Activated CD8-positive, alpha-beta memory T cell treated with anti-CD3 and anti-CD28 coated beads for 4 hours (primary cell): ENCODE data around the gene SMAD1.

Experiments
- DNase-seq, 2 donors: peaks; one replicate each; pipeline ENCODE4 v3.0.0-alpha.2; 2020; ENCODE audit warnings: low read depth in 2 of 2

The SMAD1 gene

DNA sequence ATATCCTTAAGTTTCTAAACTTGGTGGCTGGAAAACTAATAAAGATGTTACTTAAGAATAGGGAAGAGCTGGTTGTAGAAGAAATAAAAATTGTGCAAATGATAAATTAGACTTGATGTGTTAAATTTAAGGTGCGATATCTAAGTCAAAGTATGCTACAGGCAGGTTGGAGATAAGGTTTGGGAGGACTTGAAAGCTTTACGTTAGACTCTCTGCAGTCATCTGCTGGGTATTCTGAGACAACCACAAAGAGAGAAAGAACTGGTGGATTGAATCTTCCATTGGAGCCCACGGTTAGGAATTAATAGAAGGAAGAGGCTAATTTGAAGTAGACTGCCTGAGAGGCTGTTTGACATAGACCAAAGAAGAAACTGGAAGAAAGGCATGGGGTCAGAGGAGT is 7.9 kb downstream of the SMAD1 start:
- DNase-seq, result no peak

DNA sequence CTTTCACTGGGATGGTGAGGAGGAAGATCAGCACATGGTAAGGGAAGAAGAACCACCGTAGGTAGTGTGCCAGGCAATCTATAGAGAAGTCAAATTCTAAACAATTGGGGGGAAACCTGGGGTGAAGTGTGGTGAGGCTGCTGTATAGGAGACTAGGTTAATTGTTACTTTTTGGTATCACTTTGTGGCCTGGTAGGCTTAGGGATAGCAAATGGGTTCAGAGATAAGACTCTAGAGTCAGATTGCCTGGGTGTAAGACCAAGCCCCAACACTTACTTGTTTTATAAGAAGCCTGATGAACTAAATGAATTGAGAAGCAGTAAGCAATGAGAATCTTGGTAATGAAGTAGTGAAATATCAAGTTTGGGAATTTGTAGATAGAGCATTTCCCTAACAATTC is 8.7 kb downstream of the SMAD1 start:
- DNase-seq, result no peak

DNA sequence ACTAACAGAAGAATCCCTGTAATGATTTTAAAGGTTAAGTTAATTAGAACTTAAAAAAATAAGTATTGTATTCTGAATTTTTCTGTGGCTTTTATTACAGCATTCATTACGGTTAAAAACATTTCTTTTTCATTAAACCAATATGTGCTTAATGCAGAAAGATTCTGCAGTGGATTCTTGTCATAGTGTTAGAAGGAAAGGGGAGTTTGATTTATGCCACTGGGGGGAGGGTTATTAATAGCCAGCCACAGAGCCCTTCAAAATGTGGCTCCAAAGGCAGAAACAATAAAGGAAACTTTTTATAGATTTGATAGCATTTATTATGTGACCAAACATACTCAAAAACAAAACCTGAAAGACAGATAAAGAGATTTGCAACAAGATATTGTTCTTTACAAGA is 9.1 kb downstream of the SMAD1 start:
- DNase-seq, result no peak

DNA sequence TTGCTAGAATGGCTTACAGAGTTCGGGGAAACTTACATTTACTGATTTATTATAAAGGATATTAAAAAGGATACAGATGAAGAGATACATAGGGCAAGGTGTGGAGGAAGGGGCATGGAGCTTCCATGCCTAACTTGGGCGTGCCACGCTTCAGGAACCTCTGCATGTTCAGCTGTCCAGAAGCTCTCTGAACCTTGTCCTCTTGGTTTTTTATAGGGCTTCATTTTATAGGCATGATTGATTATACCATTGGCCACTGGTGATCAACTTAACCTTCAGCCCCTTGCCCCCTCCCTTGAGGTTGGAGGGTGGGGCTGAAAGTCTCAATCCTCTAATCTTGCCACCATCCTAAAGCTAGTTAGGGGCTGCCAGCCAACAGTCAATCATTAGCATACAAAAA is 10.7 kb downstream of the SMAD1 start:
- no peak for DNase-seq

DNA sequence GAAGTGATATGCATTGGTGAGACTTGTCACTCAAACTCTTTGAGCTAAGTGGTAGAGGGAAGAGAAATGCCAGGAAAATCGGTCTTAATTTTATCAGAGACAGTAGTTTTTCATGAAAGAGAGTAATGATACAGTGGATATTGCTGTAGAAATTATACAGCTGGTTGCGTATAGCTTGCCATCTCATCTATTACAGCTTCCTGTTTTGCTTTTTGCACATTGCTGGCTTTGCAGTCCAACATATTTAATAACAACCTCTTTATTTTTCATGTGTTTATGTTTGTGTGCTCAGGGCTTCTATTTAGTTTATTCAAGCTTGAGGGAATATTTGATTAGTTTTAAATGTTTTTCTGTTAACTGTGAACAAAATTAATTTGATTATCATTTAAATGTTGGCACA is 11.5 kb downstream of the SMAD1 start:
- DNase-seq, result no peak

DNA sequence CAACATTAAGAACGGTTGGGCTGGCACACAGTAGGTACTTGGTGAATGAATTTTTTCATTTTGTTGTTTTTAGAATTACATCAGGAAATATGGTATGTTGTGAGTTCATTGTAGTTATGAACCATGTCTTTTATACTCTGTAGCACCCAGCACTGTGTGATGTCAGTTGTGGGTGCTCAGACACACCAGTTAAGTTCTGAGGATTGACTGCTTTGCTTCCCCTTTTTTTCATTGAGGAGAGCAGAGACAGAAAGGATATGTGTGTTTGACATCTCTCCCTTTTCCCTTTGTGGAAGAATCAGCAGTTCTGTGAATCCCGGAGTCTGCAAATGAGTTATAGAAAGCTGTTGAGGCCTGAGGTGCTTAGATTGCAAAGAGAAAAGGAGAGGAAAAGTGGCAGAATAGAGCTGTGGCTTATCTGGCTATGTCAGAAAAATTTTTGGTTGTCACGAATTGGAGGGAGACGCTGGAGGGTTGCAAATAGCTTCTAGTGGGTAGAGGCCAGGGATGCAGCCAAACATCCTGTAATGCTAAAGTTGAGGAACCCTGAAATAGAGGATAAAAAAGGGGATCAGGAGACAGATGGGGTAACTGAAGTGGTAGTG is 13.1 kb downstream of the SMAD1 start:
- no peak for DNase-seq

DNA sequence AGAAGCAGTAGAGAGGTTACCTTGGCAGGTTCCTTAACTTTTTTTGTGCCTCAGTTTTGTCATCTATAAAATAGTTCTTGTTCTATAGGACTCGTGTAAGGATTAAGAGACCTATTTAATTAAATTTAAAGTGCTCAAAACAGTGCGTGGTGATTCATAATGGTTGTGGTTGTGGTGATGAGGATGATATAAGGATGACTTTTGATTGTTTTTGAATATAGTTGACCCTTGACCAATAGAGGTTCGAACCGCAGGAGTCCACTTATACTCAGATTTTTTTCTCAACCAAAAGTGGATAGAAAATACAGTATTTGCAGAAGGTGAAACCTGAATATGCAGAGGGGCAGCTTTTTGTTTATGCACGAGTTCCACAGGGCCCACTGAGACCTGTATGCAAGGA is 14.6 kb downstream of the SMAD1 start:
- DNase-seq, result no peak

DNA sequence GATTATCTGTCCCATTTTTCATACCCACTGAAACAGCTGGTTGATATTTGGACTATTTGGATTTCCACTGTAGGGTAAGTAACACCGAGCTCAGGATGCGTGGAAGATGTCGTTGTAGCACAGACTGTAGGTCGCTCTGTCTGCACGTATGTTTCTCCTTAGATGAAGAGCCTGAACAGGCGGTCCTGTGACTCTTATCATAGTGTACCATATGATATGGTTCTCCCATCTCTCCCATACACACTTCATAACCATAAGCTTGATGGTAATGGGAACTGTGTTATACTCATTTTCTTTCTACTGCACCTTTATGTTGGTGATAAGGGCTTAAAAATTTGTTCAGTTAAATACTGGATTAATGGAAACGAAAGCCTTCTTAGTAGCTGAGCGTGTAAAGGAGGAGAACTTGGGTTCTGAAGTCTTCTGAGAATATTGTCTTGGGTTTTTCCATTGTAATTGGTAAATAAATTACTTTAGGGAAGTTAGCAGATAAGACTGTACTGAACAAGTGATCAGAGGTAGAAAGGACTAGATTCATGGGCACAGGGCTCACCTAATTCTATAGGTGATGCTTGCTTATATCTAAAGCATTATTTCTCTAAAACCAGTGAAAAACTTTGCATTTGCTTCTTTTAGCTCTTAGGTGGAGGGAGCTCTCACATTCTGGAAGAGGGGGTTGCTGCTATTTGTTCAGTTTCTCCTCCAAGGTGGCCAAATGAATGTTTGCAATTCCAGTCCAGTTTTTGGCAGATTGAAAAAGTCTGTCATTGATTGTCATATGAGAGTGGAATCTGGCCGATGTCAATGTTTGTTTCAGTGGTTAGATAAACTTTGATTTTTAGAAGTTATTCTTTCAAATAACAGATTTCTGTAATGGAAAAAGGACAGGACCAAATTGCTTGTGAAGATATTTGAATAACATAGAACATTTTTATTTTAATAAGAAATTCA is 15.8 kb downstream of the SMAD1 start:
- no peak for DNase-seq

DNA sequence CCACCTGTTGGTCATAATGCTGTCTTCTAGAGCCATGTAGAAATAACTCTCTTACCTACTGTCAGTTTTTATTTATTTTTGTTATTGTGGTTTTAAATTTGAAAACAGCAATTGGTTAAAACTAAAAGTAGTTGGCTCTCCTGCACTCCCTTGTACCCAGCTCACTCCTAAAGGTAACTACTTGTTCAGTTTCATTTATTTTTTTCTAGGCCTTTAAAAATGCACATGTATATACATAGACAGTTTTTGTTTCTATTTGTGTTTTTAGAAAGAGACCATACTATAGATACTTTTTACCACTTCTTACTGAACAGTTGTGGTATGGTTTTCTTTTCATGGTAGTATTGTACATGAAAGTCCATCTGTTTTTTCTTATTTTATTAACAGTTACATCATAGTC is 16.8 kb downstream of the SMAD1 start:
- no peak for DNase-seq

DNA sequence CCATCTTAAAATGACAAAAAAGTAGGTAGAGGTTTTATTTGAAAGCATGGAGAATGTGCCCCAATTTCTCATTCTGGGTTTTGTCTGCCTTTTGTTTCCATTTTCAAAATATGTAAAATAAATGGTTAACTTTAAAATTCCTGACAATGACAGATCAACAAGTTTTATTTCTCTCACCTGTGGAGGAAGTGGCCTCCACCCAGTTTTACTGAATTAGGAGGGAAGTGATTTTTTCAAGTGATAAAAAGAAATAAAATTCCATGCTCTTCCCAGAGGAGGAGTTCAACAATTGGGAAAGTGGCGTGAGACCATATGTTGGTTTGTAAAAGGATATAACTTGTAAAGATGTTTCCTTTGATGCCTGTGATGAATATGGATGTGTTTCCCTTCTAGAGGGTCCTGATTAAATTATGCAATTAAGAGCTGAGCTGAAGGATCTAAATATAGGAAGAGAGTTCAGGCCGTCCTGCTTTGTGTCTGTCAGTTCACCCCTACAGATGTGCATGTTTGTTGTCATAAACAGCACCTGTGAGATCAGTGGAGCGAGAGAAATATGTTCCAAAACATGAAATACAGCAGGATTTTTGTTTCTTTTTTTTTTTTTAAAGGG is 19.5 kb downstream of the SMAD1 start:
- no peak for DNase-seq

DNA sequence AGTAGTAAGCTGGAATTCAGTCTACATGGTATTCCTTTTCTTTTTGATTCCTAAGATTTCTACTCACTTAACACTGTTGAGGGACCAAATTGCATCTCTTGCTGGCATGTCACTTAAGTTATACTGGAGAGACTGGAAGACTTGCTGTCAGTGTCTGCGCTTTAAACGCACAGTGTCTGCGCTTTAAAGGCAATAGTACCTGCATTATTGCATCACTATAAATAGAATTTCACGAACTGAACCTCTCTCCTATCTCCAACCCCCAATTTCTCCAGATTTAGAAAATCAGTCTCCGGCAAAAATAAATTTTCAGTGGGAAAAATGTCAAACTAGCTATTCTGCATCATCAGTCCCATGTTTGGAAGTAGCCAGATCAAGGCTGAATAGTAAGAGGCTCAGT is 21.2 kb downstream of the SMAD1 start:
- no peak for DNase-seq

DNA sequence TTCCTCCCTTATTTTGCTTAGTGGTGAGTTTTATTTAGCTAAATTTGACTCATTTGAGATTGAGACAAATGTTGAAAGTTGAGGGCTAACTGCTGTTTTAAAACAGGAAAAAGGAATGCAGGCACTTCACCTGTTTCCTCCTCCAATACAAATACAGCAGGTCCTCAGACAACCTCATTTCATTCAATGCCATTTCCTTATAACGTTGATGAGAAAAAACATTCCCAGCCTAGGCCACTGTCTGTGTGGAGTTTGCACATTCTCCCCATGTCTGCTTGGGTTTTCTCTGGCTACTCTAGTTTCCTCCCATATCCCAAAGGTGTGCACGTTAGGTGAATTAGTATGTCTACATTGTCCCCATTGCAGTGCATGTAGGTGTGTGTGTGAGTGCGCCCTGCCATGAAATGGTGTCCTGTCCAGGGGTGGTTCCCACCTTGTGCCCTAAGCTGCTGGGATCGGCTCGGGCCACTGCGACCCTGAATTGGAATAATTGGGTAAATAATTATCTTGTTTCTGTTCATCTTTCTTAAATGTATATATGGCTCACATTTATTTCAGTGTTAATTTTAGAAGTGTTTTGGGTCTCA is 21.9 kb downstream of the SMAD1 start:
- DNase-seq, result no peak

DNA sequence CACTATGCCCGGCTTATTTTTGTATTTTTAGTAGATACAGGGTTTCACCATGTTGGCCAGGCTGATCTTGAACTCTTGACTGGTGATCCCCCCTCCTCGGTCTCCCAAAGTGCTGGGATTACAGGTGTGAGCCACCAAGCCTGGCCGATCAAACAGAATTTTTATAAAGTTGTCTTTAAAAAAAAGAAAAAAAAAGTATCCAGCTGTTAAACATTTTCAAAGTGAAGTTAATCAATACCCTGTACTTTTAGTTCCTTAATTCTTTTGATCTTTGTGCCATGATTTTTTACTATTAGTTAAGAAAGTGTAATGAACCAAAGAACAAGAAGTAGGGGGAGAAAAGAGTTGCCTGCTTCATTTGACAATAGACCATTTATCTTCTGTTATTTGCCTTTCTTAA is 24.3 kb downstream of the SMAD1 start:
- DNase-seq, result no peak

DNA sequence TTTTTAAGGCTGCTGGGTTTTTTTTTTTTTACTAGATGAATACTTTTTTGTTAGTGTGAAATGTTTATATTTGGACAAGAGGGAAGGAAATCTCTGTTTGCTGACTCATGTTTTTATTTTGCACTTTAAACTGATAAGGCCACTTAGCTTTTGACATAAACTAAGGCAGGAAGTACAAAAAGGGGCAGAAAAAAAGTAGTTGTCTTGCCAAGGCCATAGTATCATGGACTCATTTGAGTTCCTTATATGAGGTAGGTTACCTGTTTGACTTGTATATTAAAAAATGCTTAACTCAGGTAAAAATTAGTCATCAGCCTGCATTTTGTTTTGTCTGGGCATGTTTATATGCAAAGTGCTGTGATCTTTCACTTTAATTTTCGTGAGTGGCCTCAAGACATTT is 26.0 kb downstream of the SMAD1 start:
- DNase-seq, result no peak

DNA sequence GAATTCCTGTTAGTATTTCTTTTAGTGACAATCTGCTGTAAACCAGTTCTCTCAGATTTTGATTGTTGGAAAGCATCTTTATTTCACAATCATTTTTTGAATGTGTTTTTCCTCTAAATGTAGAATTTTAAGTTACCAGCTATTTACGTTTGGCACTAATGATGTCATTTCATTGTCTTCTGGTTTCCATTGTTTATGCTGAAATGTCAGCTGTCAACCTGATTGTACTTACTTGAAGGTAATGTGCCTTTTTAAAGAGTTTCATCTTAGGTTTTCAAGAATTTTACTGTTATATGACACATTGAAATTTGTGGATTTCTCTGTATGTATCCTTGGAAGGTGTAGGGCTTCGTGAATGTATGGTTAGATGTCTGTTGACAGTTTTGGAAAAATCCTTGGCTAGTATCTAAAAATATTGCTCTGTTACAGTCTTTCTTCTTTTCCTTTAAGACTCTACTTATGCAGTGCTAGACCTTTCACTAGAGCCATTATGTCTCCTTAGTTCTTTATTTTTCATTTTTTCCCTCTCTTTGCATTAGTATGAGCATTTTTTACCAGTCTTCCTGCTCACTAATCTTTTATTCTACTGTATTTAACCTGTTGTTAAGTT is 30.4 kb downstream of the SMAD1 start:
- DNase-seq, result no peak

DNA sequence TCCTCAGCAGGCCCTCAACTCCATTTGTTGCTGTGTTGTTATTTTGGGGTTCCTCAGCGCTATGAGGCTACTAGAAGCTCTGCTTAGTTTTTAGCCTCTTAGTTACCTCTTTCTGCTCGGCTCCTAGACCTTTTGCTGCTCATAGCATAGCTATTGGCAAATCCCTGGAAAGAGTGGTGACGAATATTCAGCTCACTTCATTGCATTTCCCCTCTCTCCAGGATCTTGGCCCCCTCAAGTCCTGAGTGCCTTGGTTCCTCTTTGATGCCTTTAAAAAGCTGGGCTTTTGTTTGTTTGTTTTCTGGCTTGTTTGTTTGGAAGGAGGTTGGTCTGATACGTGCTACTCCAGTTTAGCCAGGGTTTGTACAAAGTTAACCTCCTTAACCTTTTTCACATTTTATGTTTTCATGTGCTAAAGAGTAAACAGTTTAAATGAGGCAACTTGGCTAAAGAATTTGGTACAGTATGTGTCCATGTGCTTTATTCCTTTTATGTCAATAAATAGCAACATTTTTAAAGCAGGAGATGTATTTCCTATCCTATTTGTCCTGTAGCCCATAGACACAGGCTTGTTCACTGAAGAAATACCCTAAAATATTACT is 31.5 kb downstream of the SMAD1 start:
- no peak for DNase-seq

DNA sequence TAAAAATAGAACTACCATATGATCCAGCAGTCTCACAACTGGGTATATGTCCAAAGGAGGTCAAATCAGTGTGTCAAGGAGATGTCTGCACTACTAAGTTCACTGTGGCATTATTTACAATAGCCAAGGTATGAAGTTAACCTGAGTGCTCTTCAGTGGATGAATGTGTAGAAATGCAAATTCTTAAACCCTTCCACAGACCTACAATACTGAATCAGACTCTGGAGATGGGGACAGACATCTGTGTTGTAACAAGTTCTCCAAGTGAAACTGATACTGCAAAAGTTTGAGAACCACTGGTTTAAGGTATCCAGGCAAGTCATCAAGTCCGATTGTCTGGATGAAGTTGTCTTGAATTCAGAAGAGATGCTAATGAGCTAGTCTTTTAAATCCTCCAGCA is 38.5 kb downstream of the SMAD1 start:
- no peak for DNase-seq

DNA sequence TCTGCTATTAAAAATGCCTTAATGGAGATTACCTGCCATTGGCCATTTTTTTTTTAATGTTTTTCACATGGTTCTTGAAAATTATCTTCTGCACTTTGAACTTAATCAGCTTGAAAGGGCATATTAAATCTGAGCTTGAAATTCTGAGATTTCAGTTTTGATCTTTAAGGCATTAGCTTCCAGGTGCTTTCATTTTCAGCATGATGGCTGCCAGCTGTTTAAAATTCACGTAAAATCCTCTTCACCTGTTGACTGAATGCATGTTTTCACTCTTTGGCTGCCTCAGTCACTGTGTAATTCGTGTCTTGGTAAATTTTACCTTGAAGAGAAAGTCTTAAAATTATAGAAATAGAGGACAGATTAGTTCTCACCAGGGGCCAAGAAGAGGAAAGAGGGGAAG is 39.6 kb downstream of the SMAD1 start:
- no peak for DNase-seq

DNA sequence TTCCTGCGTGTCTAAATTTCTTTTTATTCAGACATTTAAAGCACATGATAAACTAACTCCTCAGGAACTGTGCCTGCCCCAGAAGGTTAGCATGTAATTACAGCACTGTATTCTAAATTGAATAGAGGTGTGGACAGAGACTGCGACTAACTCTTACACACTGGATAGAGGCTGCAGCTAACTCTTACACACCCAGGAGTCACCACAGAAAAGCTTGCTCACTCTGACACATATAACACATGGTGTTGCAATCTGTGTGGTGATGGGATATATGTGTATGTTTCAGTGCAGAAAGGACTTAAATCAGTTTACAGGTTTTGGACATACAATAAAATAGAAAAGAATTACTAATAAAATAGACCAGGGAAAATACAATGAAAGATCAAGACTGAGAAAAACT is 41.5 kb downstream of the SMAD1 start:
- no peak for DNase-seq

DNA sequence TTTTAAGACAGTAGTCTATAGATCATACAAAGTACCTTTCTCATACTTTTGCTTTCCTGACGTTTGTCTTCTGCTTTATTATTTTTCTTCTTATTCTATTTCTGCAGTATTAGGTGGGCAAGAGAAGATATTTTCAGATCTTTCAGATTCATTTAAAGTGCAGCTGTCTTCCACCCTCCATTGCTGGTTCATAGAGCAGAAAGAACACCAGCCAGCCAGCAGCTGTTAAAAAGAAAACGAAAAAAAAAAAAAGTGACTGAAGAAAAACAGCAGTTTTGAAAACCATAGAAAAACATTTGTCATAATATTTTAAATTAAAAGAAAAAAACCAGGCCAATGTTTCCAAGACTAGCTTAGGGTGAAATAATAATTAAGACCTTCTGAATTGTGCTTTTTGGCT is 42.9 kb downstream of the SMAD1 start:
- no peak for DNase-seq

DNA sequence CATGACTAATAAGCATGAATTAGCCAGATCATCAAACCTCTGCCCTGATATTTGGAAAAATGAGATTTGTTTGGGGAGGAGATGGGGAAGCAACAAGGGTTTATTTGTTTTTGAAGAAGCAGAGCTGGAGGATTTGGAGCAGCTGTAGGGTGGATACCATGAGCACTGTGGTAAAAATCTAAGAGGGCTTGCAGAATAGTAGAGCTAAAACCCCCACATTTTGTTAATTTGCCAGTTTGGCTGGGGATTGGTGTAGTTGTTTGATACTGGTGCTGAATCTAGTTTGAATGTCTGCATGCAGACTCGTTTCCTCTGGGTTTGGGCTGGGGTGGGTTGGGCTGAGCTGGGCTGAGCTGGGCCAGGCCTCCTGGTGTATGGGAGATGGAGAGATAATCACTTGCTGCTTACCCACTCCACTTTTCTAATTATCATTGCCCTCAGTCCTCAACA is 43.7 kb downstream of the SMAD1 start:
- DNase-seq, result no peak

DNA sequence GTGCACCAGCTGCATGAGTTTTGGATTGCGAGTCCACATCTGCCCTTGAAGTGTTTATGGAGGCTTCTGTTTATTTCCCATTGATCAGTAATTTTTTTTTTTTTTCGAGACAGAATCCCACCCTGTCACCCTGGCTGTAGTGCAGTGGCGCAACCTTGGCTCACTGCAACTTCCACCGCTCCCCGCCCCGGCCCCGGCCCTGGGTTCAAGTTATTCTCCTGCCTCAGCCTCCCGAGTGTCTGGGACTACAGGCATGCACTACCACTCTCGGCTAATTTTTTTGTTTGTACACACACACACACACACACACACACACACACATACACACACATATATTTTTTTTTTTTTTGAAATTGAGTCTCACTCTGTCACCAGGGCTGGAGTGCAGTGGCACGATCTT is 46.1 kb downstream of the SMAD1 start:
- DNase-seq, result no peak
